DND-41 (cell line): ENCODE measurements around the gene FAM180B.

Source experiments
- EZH2 ChIP-seq: IDR thresholded peaks from 3 replicates; pipeline ENCODE4 v1.6.1; 2012; ENCODE audit warnings: borderline replicate concordance, low read depth, mild to moderate bottlenecking, moderate library complexity, low read length, inconsistent platforms; ENCODE audit not compliant: severe bottlenecking
- TF ChIP-seq, protein P1 (sequence below): IDR thresholded peaks from 2 replicates; pipeline ENCODE4 v1.5.1; 2012; ENCODE audit warnings: borderline replicate concordance, low read length, moderate library complexity, mild to moderate bottlenecking; ENCODE audit not compliant: poor library complexity, severe bottlenecking; ENCODE audit errors: extremely low read depth

DNA sequence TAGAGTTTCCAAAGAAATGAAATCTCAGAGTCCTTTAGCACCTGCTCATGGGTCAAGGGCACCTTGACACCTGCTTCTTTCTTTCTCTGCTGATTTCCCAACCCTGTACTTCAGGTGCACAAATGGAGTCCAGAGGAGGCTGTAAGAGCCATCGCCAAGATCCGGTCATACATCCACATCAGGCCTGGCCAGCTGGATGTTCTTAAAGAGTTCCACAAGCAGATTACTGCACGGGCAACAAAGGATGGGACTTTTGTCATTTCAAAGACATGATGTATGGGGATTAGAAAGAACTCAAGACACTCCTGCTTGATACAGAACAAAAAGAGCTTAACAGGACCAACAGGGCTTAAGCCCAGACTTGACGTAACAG, 15.1 kb upstream of the FAM180B start:
- TF ChIP-seq, protein P1, sequence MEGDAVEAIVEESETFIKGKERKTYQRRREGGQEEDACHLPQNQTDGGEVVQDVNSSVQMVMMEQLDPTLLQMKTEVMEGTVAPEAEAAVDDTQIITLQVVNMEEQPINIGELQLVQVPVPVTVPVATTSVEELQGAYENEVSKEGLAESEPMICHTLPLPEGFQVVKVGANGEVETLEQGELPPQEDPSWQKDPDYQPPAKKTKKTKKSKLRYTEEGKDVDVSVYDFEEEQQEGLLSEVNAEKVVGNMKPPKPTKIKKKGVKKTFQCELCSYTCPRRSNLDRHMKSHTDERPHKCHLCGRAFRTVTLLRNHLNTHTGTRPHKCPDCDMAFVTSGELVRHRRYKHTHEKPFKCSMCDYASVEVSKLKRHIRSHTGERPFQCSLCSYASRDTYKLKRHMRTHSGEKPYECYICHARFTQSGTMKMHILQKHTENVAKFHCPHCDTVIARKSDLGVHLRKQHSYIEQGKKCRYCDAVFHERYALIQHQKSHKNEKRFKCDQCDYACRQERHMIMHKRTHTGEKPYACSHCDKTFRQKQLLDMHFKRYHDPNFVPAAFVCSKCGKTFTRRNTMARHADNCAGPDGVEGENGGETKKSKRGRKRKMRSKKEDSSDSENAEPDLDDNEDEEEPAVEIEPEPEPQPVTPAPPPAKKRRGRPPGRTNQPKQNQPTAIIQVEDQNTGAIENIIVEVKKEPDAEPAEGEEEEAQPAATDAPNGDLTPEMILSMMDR, result no peak
- TF ChIP-seq EZH2, result no peak
